HG02840 (cell line): ENCODE results near the gene SPATA33.
"Not testable (repeated sequence)": the region's sequence is repeated elsewhere in the genome, so short reads cannot be mapped to it uniquely, and the experiment has no call there.

Experiments
- ATAC-seq: cut with Tn5 transposase; IDR thresholded peaks from one replicate; pipeline ENCODE4 v1.9.1; 2021; ENCODE audit warnings: mild to moderate bottlenecking, moderate library complexity, moderate number of reproducible peaks; ENCODE audit not compliant: unreplicated experiment, low FRiP score

SPATA33 gene

GRCh38 chr16:89624777-89625761 lies 32.6 kb upstream of the SPATA33 start:
- no peak for ATAC-seq

- ATAC-seq: no peak
Measured at GRCh38 chr16:89629827-89630610, 27.6 kb upstream of the SPATA33 start.

GRCh38 chr16:89633064-89633631 lies 24.5 kb upstream of the SPATA33 start:
- ATAC-seq: no peak

GRCh38 chr16:89634463-89635385 lies 22.9 kb upstream of the SPATA33 start:
- ATAC-seq: not testable (repeated sequence)

GRCh38 chr16:89636663-89637062 lies 21.0 kb upstream of the SPATA33 start:
- no peak for ATAC-seq

GRCh38 chr16:89637379-89637778 lies 20.3 kb upstream of the SPATA33 start:
- no peak for ATAC-seq

- ATAC-seq: no peak
Measured at GRCh38 chr16:89638455-89638854, 19.2 kb upstream of the SPATA33 start.

GRCh38 chr16:89639385-89639784 lies 18.3 kb upstream of the SPATA33 start:
- no peak for ATAC-seq

GRCh38 chr16:89641458-89642119 lies 16.0 kb upstream of the SPATA33 start:
- ATAC-seq: no peak

GRCh38 chr16:89642574-89642973 lies 15.1 kb upstream of the SPATA33 start:
- no peak for ATAC-seq

- ATAC-seq: no peak
Measured at GRCh38 chr16:89643769-89644300, 13.8 kb upstream of the SPATA33 start.

GRCh38 chr16:89645122-89645521 lies 12.5 kb upstream of the SPATA33 start:
- no peak for ATAC-seq

GRCh38 chr16:89646270-89646669 lies 11.4 kb upstream of the SPATA33 start:
- no peak for ATAC-seq

- ATAC-seq: no peak
Measured at GRCh38 chr16:89646906-89647305, 10.7 kb upstream of the SPATA33 start.

GRCh38 chr16:89651584-89651983 lies 6.1 kb upstream of the SPATA33 start:
- no peak for ATAC-seq

- no peak for ATAC-seq
Measured at GRCh38 chr16:89653656-89654295, 3.9 kb upstream of the SPATA33 start.

GRCh38 chr16:89655062-89655643 lies 2.5 kb upstream of the SPATA33 start:
- no peak for ATAC-seq

GRCh38 chr16:89656435-89657121 lies 1.1 kb upstream of the SPATA33 start:
- no peak for ATAC-seq
